SK-N-SH treated with all-trans-retinoic acid at 6 μM for 48 hours (cell line): ENCODE measurements around the gene ADAM15.

ENCODE experiments used
- ATAC-seq: fragments of 200-7000 bp; cut with Tn5 transposase; 3 replicates; pipeline ENCODE4 v1.9.1; 2020; ENCODE audit warnings: mild to moderate bottlenecking, moderate library complexity
- ARNTL ChIP-seq: fragments of 450-650 bp; formaldehyde crosslinking; IDR thresholded peaks from 2 replicates; pipeline ENCODE4 v1.5.0; 2020; ENCODE audit warnings: low read depth, mild to moderate bottlenecking, moderate library complexity, borderline replicate concordance
- BACH2 ChIP-seq: fragments of 250-450 bp; sonication (Bioruptor Pico); IDR thresholded peaks from 2 replicates; pipeline ENCODE4 v1.9.0; 2021; ENCODE audit warnings: mild to moderate bottlenecking, borderline replicate concordance
- CREB5 ChIP-seq: fragments of 250-450 bp; sonication (Bioruptor Pico); IDR thresholded peaks from 2 replicates; pipeline ENCODE4 v1.5.1; 2020; ENCODE audit warnings: low read depth, mild to moderate bottlenecking, moderate library complexity
- CSDC2 ChIP-seq: fragments of 250-450 bp; sonication (Bioruptor Pico); IDR thresholded peaks from 2 replicates; pipeline ENCODE4 v1.5.0; 2020; ENCODE audit warnings: mild to moderate bottlenecking, moderate library complexity
- ESRRG ChIP-seq: fragments of 250-450 bp; sonication (Bioruptor Pico); IDR thresholded peaks from 2 replicates; pipeline ENCODE4 v1.6.1; 2021; ENCODE audit warnings: mild to moderate bottlenecking
- GLIS3 ChIP-seq: fragments of 250-450 bp; sonication (Bioruptor Pico); IDR thresholded peaks from 2 replicates; pipeline ENCODE4 v1.5.0; 2020; ENCODE audit warnings: mild to moderate bottlenecking, moderate library complexity
- OSR1 ChIP-seq: fragments of 250-450 bp; sonication (Bioruptor Pico); IDR thresholded peaks from 2 replicates; pipeline ENCODE4 v1.8.0; 2022; ENCODE audit warnings: moderate library complexity, mild to moderate bottlenecking, inconsistent platforms
- POU6F1 ChIP-seq: fragments of 250-450 bp; sonication (Bioruptor Pico); IDR thresholded peaks from 2 replicates; pipeline ENCODE4 v1.8.0; 2021; ENCODE audit warnings: low read depth, mild to moderate bottlenecking, moderate library complexity, borderline replicate concordance
- PPARA ChIP-seq: fragments of 250-450 bp; sonication (Bioruptor Pico); IDR thresholded peaks from 2 replicates; pipeline ENCODE4 v1.5.0; 2020; ENCODE audit warnings: mild to moderate bottlenecking, borderline replicate concordance
- RARB ChIP-seq: fragments of 250-450 bp; sonication (Bioruptor Pico); IDR thresholded peaks from 2 replicates; pipeline ENCODE4 v1.8.0; 2021; ENCODE audit warnings: mild to moderate bottlenecking, moderate library complexity
- SNAI2 ChIP-seq: fragments of 250-450 bp; sonication (Bioruptor Pico); IDR thresholded peaks from 2 replicates; pipeline ENCODE4 v1.5.0; 2020; ENCODE audit warnings: mild to moderate bottlenecking, moderate library complexity
- TCF4 ChIP-seq: fragments of 250-450 bp; sonication (Bioruptor Pico); IDR thresholded peaks from 2 replicates; pipeline ENCODE4 v1.8.0; 2021; ENCODE audit warnings: mild to moderate bottlenecking, moderate library complexity, borderline replicate concordance
- TOX ChIP-seq: fragments of 250-450 bp; sonication (Bioruptor Pico); IDR thresholded peaks from 2 replicates; pipeline ENCODE4 v1.8.0; 2021; ENCODE audit warnings: mild to moderate bottlenecking, moderate library complexity, borderline replicate concordance
- ZFP3 ChIP-seq: fragments of 250-450 bp; sonication (Bioruptor Pico); IDR thresholded peaks from 2 replicates; pipeline ENCODE4 v1.5.0; 2020; ENCODE audit warnings: mild to moderate bottlenecking, moderate library complexity
- ZFP30 ChIP-seq: fragments of 450-650 bp; formaldehyde crosslinking; IDR thresholded peaks from 2 replicates; pipeline ENCODE4 v1.5.0; 2022; ENCODE audit warnings: mild to moderate bottlenecking, moderate library complexity
- ZNF565 ChIP-seq: fragments of 450-650 bp; formaldehyde crosslinking; conservative IDR thresholded peaks from 2 replicates; pipeline ENCODE4 v1.5.0; 2020; ENCODE audit warnings: low read depth, mild to moderate bottlenecking, moderate library complexity
- ZNF70 ChIP-seq: fragments of 450-650 bp; formaldehyde crosslinking; IDR thresholded peaks from 2 replicates; pipeline ENCODE4 v1.5.0; 2020; ENCODE audit warnings: mild to moderate bottlenecking, moderate library complexity
- ZNF8 ChIP-seq: fragments of 450-650 bp; formaldehyde crosslinking; IDR thresholded peaks from 2 replicates; pipeline ENCODE4 v1.5.0; 2020; ENCODE audit warnings: mild to moderate bottlenecking, moderate library complexity
- TF ChIP-seq, protein P1 (sequence below): fragments of 250-450 bp; sonication (Bioruptor Pico); IDR thresholded peaks from 2 replicates; pipeline ENCODE4 v1.8.0; 2020; ENCODE audit warnings: mild to moderate bottlenecking, moderate library complexity, borderline replicate concordance
- TF ChIP-seq, protein P2 (sequence below): fragments of 250-450 bp; sonication (Bioruptor Pico); IDR thresholded peaks from 2 replicates; pipeline ENCODE4 v1.5.0; 2020; ENCODE audit warnings: mild to moderate bottlenecking, moderate library complexity
- TF ChIP-seq, protein P3 (sequence below): fragments of 250-450 bp; sonication (Bioruptor Pico); IDR thresholded peaks from 2 replicates; pipeline ENCODE4 v1.5.1; 2021; ENCODE audit warnings: mild to moderate bottlenecking, moderate library complexity

ADAM15 gene

GRCh38 chr1:155037851-155038441, 13.2 kb upstream of the ADAM15 start:
- no peak for TF ChIP-seq TOX (CRISPR knock-in tag)
- no peak for ATAC-seq

GRCh38 chr1:155038602-155039307, 12.4 kb upstream of the ADAM15 start:
- TF ChIP-seq ZNF70 (CRISPR knock-in tag): no peak
- TF ChIP-seq BACH2 (CRISPR knock-in tag): no peak
- TF ChIP-seq ZNF565: no peak
- no peak for TF ChIP-seq ARNTL (CRISPR knock-in tag)
- TF ChIP-seq OSR1 (CRISPR knock-in tag): no peak
- TF ChIP-seq GLIS3 (CRISPR knock-in tag): no peak
- no peak for TF ChIP-seq CSDC2
- no peak for TF ChIP-seq ZFP30 (CRISPR knock-in tag)
- TF ChIP-seq TCF4 (CRISPR knock-in tag): no peak
- TF ChIP-seq ZFP3 (CRISPR knock-in tag): no peak
- TF ChIP-seq ESRRG (CRISPR knock-in tag): no peak
- no peak for TF ChIP-seq CREB5 (CRISPR knock-in tag)
- TF ChIP-seq, protein P1, sequence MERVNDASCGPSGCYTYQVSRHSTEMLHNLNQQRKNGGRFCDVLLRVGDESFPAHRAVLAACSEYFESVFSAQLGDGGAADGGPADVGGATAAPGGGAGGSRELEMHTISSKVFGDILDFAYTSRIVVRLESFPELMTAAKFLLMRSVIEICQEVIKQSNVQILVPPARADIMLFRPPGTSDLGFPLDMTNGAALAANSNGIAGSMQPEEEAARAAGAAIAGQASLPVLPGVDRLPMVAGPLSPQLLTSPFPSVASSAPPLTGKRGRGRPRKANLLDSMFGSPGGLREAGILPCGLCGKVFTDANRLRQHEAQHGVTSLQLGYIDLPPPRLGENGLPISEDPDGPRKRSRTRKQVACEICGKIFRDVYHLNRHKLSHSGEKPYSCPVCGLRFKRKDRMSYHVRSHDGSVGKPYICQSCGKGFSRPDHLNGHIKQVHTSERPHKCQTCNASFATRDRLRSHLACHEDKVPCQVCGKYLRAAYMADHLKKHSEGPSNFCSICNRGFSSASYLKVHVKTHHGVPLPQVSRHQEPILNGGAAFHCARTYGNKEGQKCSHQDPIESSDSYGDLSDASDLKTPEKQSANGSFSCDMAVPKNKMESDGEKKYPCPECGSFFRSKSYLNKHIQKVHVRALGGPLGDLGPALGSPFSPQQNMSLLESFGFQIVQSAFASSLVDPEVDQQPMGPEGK (CRISPR knock-in tag): no peak
- TF ChIP-seq POU6F1: no peak
- TF ChIP-seq RARB: no peak
- TF ChIP-seq ZNF8: no peak
- TF ChIP-seq, protein P2, sequence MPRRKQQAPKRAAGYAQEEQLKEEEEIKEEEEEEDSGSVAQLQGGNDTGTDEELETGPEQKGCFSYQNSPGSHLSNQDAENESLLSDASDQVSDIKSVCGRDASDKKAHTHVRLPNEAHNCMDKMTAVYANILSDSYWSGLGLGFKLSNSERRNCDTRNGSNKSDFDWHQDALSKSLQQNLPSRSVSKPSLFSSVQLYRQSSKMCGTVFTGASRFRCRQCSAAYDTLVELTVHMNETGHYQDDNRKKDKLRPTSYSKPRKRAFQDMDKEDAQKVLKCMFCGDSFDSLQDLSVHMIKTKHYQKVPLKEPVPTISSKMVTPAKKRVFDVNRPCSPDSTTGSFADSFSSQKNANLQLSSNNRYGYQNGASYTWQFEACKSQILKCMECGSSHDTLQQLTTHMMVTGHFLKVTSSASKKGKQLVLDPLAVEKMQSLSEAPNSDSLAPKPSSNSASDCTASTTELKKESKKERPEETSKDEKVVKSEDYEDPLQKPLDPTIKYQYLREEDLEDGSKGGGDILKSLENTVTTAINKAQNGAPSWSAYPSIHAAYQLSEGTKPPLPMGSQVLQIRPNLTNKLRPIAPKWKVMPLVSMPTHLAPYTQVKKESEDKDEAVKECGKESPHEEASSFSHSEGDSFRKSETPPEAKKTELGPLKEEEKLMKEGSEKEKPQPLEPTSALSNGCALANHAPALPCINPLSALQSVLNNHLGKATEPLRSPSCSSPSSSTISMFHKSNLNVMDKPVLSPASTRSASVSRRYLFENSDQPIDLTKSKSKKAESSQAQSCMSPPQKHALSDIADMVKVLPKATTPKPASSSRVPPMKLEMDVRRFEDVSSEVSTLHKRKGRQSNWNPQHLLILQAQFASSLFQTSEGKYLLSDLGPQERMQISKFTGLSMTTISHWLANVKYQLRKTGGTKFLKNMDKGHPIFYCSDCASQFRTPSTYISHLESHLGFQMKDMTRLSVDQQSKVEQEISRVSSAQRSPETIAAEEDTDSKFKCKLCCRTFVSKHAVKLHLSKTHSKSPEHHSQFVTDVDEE (CRISPR knock-in tag): no peak
- TF ChIP-seq, protein P3, sequence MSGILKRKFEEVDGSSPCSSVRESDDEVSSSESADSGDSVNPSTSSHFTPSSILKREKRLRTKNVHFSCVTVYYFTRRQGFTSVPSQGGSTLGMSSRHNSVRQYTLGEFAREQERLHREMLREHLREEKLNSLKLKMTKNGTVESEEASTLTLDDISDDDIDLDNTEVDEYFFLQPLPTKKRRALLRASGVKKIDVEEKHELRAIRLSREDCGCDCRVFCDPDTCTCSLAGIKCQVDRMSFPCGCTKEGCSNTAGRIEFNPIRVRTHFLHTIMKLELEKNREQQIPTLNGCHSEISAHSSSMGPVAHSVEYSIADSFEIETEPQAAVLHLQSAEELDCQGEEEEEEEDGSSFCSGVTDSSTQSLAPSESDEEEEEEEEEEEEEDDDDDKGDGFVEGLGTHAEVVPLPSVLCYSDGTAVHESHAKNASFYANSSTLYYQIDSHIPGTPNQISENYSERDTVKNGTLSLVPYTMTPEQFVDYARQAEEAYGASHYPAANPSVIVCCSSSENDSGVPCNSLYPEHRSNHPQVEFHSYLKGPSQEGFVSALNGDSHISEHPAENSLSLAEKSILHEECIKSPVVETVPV (CRISPR knock-in tag): no peak
- no peak for TF ChIP-seq SNAI2 (CRISPR knock-in tag)
- ATAC-seq: no peak; the same call in 2 of the 3 replicates

DNA sequence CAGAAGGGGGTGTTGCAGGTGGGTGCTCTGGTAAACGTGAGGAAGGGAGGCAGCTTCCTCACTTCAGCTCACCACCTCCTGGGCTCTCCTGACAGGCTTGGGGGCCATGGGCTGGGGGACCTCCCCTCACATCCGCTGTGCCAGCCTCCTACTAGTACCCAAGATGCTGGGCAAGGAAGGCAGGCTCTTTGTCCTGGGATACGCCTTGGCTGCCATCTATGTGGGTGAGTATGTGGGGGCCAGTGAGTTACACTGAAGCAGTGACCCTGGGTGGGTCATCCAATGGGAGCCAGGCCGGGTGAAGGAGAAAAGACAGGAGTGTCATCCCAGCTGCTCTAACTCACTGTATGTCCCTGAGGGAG, 11.8 kb upstream of the ADAM15 start:
- ATAC-seq: no peak
- TF ChIP-seq, protein P3 (CRISPR knock-in tag): no peak
- no peak for TF ChIP-seq CREB5 (CRISPR knock-in tag)
- no peak for TF ChIP-seq PPARA (CRISPR knock-in tag)
- TF ChIP-seq TOX (CRISPR knock-in tag): no peak
- no peak for TF ChIP-seq ZNF70 (CRISPR knock-in tag)
- no peak for TF ChIP-seq BACH2 (CRISPR knock-in tag)
- no peak for TF ChIP-seq ZFP30 (CRISPR knock-in tag)
- TF ChIP-seq, protein P2 (CRISPR knock-in tag): no peak
- TF ChIP-seq, all 23 proteins: peak for 0
